SK-N-SH treated with all-trans-retinoic acid at 6 μM for 48 hours (cell line): Measurements from ENCODE around the gene TNKS1BP1.

Experiments
- ATAC-seq: fragments of 200-7000 bp; cut with Tn5 transposase; 3 replicates; pipeline ENCODE4 v1.9.1; 2020; ENCODE audit warnings: mild to moderate bottlenecking, moderate library complexity
- ARNTL ChIP-seq: fragments of 450-650 bp; formaldehyde crosslinking; IDR thresholded peaks from 2 replicates; pipeline ENCODE4 v1.5.0; 2020; ENCODE audit warnings: low read depth, mild to moderate bottlenecking, moderate library complexity, borderline replicate concordance
- BACH2 ChIP-seq: fragments of 250-450 bp; sonication (Bioruptor Pico); IDR thresholded peaks from 2 replicates; pipeline ENCODE4 v1.9.0; 2021; ENCODE audit warnings: mild to moderate bottlenecking, borderline replicate concordance
- CREB5 ChIP-seq: fragments of 250-450 bp; sonication (Bioruptor Pico); IDR thresholded peaks from 2 replicates; pipeline ENCODE4 v1.5.1; 2020; ENCODE audit warnings: low read depth, mild to moderate bottlenecking, moderate library complexity
- CSDC2 ChIP-seq: fragments of 250-450 bp; sonication (Bioruptor Pico); IDR thresholded peaks from 2 replicates; pipeline ENCODE4 v1.5.0; 2020; ENCODE audit warnings: mild to moderate bottlenecking, moderate library complexity
- ESRRG ChIP-seq: fragments of 250-450 bp; sonication (Bioruptor Pico); IDR thresholded peaks from 2 replicates; pipeline ENCODE4 v1.6.1; 2021; ENCODE audit warnings: mild to moderate bottlenecking
- GLIS3 ChIP-seq: fragments of 250-450 bp; sonication (Bioruptor Pico); IDR thresholded peaks from 2 replicates; pipeline ENCODE4 v1.5.0; 2020; ENCODE audit warnings: mild to moderate bottlenecking, moderate library complexity
- ISL1 ChIP-seq: fragments of 250-450 bp; sonication (Bioruptor Pico); IDR thresholded peaks from 2 replicates; pipeline ENCODE4 v2.1.2; 2022; ENCODE audit warnings: mild to moderate bottlenecking, moderate library complexity
- OSR1 ChIP-seq: fragments of 250-450 bp; sonication (Bioruptor Pico); IDR thresholded peaks from 2 replicates; pipeline ENCODE4 v1.8.0; 2022; ENCODE audit warnings: moderate library complexity, mild to moderate bottlenecking, inconsistent platforms
- PPARA ChIP-seq: fragments of 250-450 bp; sonication (Bioruptor Pico); IDR thresholded peaks from 2 replicates; pipeline ENCODE4 v1.5.0; 2020; ENCODE audit warnings: mild to moderate bottlenecking, borderline replicate concordance
- RARB ChIP-seq: fragments of 250-450 bp; sonication (Bioruptor Pico); IDR thresholded peaks from 2 replicates; pipeline ENCODE4 v1.8.0; 2021; ENCODE audit warnings: mild to moderate bottlenecking, moderate library complexity
- SNAI2 ChIP-seq: fragments of 250-450 bp; sonication (Bioruptor Pico); IDR thresholded peaks from 2 replicates; pipeline ENCODE4 v1.5.0; 2020; ENCODE audit warnings: mild to moderate bottlenecking, moderate library complexity
- TOX ChIP-seq: fragments of 250-450 bp; sonication (Bioruptor Pico); IDR thresholded peaks from 2 replicates; pipeline ENCODE4 v1.8.0; 2021; ENCODE audit warnings: mild to moderate bottlenecking, moderate library complexity, borderline replicate concordance
- TSHZ2 ChIP-seq: fragments of 250-450 bp; sonication (Bioruptor Pico); IDR thresholded peaks from 2 replicates; pipeline ENCODE4 v1.5.0; 2020; ENCODE audit warnings: mild to moderate bottlenecking, moderate library complexity
- ZC3H10 ChIP-seq: fragments of 250-450 bp; sonication (Bioruptor Pico); IDR thresholded peaks from 2 replicates; pipeline ENCODE4 v1.5.1; 2021; ENCODE audit warnings: mild to moderate bottlenecking, moderate library complexity
- ZFP3 ChIP-seq: fragments of 250-450 bp; sonication (Bioruptor Pico); IDR thresholded peaks from 2 replicates; pipeline ENCODE4 v1.5.0; 2020; ENCODE audit warnings: mild to moderate bottlenecking, moderate library complexity
- ZFP30 ChIP-seq: fragments of 450-650 bp; formaldehyde crosslinking; IDR thresholded peaks from 2 replicates; pipeline ENCODE4 v1.5.0; 2022; ENCODE audit warnings: mild to moderate bottlenecking, moderate library complexity
- ZNF565 ChIP-seq: fragments of 450-650 bp; formaldehyde crosslinking; conservative IDR thresholded peaks from 2 replicates; pipeline ENCODE4 v1.5.0; 2020; ENCODE audit warnings: low read depth, mild to moderate bottlenecking, moderate library complexity
- ZNF70 ChIP-seq: fragments of 450-650 bp; formaldehyde crosslinking; IDR thresholded peaks from 2 replicates; pipeline ENCODE4 v1.5.0; 2020; ENCODE audit warnings: mild to moderate bottlenecking, moderate library complexity
- ZNF8 ChIP-seq: fragments of 450-650 bp; formaldehyde crosslinking; IDR thresholded peaks from 2 replicates; pipeline ENCODE4 v1.5.0; 2020; ENCODE audit warnings: mild to moderate bottlenecking, moderate library complexity
- TF ChIP-seq, protein P1 (sequence below): fragments of 250-450 bp; sonication (Bioruptor Pico); IDR thresholded peaks from 2 replicates; pipeline ENCODE4 v1.8.0; 2021; ENCODE audit warnings: low read depth, mild to moderate bottlenecking, moderate library complexity, borderline replicate concordance
- TF ChIP-seq, protein P2 (sequence below): fragments of 250-450 bp; sonication (Bioruptor Pico); IDR thresholded peaks from 2 replicates; pipeline ENCODE4 v1.8.0; 2020; ENCODE audit warnings: mild to moderate bottlenecking, moderate library complexity, borderline replicate concordance

The TNKS1BP1 gene

DNA sequence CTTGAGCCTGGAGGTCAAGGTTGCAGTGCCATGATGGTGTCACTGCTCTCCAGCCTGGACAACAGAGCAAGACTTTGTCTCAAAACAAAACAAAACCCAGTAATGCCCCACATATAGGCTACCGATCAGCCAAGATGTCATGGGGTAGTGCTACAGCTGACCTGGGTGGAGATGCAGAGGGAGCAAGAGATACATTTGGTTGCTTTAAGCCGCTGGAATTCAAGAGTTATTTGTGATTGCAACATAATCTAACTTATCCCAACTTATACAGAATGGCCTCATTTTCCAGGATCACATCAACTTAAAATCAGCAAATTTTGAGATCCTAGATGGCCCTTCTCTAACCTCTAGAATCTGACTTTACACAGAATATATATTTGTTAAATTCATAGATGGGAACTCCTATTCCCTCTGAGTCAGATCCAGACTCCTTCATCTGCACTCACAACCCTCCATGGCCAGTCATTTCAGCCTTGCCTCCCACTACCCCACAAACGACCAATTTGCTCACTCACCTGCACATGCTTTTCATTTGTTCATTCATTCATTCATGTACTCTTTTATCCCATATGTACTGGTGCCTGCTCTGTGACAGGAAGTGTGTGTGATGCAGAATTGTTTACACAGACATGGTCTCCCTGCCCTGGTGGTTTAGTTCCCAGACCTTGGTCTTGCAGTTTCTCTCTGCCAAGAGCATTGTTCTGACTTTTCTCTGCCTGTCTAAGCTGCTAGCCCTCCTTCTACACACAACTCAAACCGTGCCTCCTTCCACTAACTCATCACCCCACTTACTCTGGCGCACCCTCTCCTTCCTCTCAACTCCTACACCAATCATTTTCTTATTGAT lies 63.6 kb downstream of the TNKS1BP1 start:
- ATAC-seq: no peak
- TF ChIP-seq RARB (CRISPR knock-in tag) (no peak), ZFP30 (CRISPR knock-in tag) (no peak), GLIS3 (CRISPR knock-in tag) (no peak), ZNF70 (CRISPR knock-in tag) (no peak), TSHZ2 (no peak), ISL1 (CRISPR knock-in tag) (no peak), CSDC2 (no peak), ZC3H10 (CRISPR knock-in tag) (no peak), PPARA (CRISPR knock-in tag) (no peak), SNAI2 (CRISPR knock-in tag) (no peak), CREB5 (no peak), ZNF8 (CRISPR knock-in tag) (no peak), ESRRG (CRISPR knock-in tag) (no peak), ZNF565 (CRISPR knock-in tag) (no peak), ZFP3 (CRISPR knock-in tag) (no peak)
- TF ChIP-seq, protein P1, sequence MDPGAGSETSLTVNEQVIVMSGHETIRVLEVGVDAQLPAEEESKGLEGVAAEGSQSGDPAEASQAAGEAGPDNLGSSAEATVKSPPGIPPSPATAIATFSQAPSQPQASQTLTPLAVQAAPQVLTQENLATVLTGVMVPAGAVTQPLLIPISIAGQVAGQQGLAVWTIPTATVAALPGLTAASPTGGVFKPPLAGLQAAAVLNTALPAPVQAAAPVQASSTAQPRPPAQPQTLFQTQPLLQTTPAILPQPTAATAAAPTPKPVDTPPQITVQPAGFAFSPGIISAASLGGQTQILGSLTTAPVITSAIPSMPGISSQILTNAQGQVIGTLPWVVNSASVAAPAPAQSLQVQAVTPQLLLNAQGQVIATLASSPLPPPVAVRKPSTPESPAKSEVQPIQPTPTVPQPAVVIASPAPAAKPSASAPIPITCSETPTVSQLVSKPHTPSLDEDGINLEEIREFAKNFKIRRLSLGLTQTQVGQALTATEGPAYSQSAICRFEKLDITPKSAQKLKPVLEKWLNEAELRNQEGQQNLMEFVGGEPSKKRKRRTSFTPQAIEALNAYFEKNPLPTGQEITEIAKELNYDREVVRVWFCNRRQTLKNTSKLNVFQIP (CRISPR knock-in tag): no peak
- TF ChIP-seq, protein P2, sequence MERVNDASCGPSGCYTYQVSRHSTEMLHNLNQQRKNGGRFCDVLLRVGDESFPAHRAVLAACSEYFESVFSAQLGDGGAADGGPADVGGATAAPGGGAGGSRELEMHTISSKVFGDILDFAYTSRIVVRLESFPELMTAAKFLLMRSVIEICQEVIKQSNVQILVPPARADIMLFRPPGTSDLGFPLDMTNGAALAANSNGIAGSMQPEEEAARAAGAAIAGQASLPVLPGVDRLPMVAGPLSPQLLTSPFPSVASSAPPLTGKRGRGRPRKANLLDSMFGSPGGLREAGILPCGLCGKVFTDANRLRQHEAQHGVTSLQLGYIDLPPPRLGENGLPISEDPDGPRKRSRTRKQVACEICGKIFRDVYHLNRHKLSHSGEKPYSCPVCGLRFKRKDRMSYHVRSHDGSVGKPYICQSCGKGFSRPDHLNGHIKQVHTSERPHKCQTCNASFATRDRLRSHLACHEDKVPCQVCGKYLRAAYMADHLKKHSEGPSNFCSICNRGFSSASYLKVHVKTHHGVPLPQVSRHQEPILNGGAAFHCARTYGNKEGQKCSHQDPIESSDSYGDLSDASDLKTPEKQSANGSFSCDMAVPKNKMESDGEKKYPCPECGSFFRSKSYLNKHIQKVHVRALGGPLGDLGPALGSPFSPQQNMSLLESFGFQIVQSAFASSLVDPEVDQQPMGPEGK (CRISPR knock-in tag): no peak

DNA sequence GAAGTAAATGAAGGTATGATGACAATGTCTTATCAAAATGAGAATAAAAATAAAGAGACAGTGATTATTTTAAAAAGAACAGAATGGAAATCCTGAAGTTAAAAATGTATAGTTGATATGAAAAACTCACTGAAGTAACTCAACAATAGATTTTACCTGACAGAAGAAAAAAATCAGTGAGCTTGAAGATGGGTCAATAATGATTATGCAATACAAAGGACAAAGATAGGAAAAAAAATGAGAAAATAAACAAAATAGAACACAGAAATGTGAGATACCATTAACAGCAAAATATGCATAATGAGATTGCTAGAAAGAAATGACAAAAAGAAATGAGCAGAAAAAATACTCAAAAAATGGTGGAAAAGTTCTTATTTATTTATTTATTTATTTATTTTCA lies 68.6 kb downstream of the TNKS1BP1 start:
- ATAC-seq: no peak

More for the DNA sequence above, 68.6 kb downstream of the TNKS1BP1 start:
- TF ChIP-seq ARNTL (CRISPR knock-in tag) (no peak), ZNF8 (CRISPR knock-in tag) (no peak), RARB (CRISPR knock-in tag) (no peak), TOX (no peak), SNAI2 (CRISPR knock-in tag) (no peak), ZFP30 (CRISPR knock-in tag) (no peak), OSR1 (CRISPR knock-in tag) (no peak), ZC3H10 (CRISPR knock-in tag) (no peak), ESRRG (CRISPR knock-in tag) (no peak), CREB5 (no peak), ZNF565 (CRISPR knock-in tag) (no peak), ISL1 (CRISPR knock-in tag) (no peak), ZNF70 (CRISPR knock-in tag) (no peak), BACH2 (CRISPR knock-in tag) (no peak), ZFP3 (CRISPR knock-in tag) (no peak)
- TF ChIP-seq, protein P1 (CRISPR knock-in tag): no peak
